HepG2 (cell line): ENCODE measurements around the gene PLA2G2A. TPM values are rescaled to one million over a fixed set of nuclear protein-coding genes. Genes with fewer than 3 reads are reported as not detected.

ENCODE experiments used
- ARID3A ChIP-seq: IDR thresholded peaks from 2 replicates; pipeline ENCODE4 v1.6.1; 2012; ENCODE audit warnings: low read depth, low read length, improper control_type of control experiment
- BORCS8-MEF2B ChIP-seq: sonication (generic); formaldehyde crosslinking; IDR thresholded peaks from 2 replicates; pipeline ENCODE4 v1.8.0; 2022; ENCODE audit warnings: mild to moderate bottlenecking, missing genetic modification reagents
- GPBP1L1 ChIP-seq: sonication (generic); formaldehyde crosslinking; IDR thresholded peaks from 2 replicates; pipeline ENCODE4 v1.5.0; 2020; ENCODE audit warnings: mild to moderate bottlenecking, missing genetic modification reagents
- PCBP2 ChIP-seq: fragments of 200-400 bp; formaldehyde crosslinking; optimal IDR thresholded peaks from 2 replicates; pipeline ENCODE3; 2018; ENCODE audit warnings: low read length, low read depth; ENCODE audit not compliant: poor library complexity, severe bottlenecking
- SOX13 ChIP-seq, 3 experiments: fragments of 450-650 bp in 1 of 3; sonication (generic) in 1 of 3; formaldehyde crosslinking in 1 of 3; IDR thresholded peaks in 2 of 3; conservative IDR thresholded peaks in 1 of 3; 2 replicates each; pipeline versions ENCODE4 v1.5.0 to v1.6.1; 2016 to 2020; ENCODE audit warnings: antibody characterized with exemption in 1 of 3, mild to moderate bottlenecking in 1 of 3, missing compliant biosample characterization in 1 of 3, missing genetic modification reagents in 1 of 3, moderate library complexity in 1 of 3
- SOX5 ChIP-seq: IDR thresholded peaks from 2 replicates; pipeline ENCODE4 v1.6.1; 2016; ENCODE audit warnings: borderline replicate concordance
- SRY ChIP-seq: sonication (generic); formaldehyde crosslinking; IDR thresholded peaks from 2 replicates; pipeline ENCODE4 v1.8.0; 2022; ENCODE audit warnings: mild to moderate bottlenecking, missing genetic modification reagents
- TARDBP ChIP-seq: sonication (generic); formaldehyde crosslinking; IDR thresholded peaks from 2 replicates; pipeline ENCODE4 v1.8.0; 2022; ENCODE audit warnings: mild to moderate bottlenecking, missing genetic modification reagents
- TCF7 ChIP-seq: sonication (generic); IDR thresholded peaks from 2 replicates; pipeline ENCODE4 v1.6.1; 2016; ENCODE audit warnings: antibody characterized with exemption, low read depth
- ZNF280B ChIP-seq: sonication (generic); formaldehyde crosslinking; IDR thresholded peaks from 2 replicates; pipeline ENCODE4 v1.5.0; 2020; ENCODE audit warnings: missing genetic modification reagents, mild to moderate bottlenecking, borderline replicate concordance
- ZNF317 ChIP-seq: sonication (generic); formaldehyde crosslinking; IDR thresholded peaks from 2 replicates; pipeline ENCODE4 v1.5.0; 2020; ENCODE audit warnings: mild to moderate bottlenecking, missing genetic modification reagents
- ZXDC ChIP-seq: sonication (generic); formaldehyde crosslinking; IDR thresholded peaks from 2 replicates; pipeline ENCODE4 v1.5.0; 2020; ENCODE audit warnings: mild to moderate bottlenecking, missing genetic modification reagents
- polyA plus RNA-seq, 8 experiments: library from polyadenylated mRNA; depleted of rRNA in 3 of 8; stranded (reverse) in 7 of 8; unstranded in 1 of 8; fragments of >200 nt; fragmentation: Illumina TruSeq in 4 of 8; extraction: Trizol in 4 of 8; gene quantifications; 2 replicates each; pipeline versions ENCODE4 v1.2.1 to v1.2.3, GENCODE V29; 2011 to 2016; ENCODE audit warnings: low read depth in 4 of 8, missing spikeins in 1 of 8, mixed read lengths in 1 of 8; ENCODE audit not compliant: insufficient read depth in 1 of 8
- total RNA-seq, 5 experiments: library from RNA; depleted of rRNA; stranded (reverse); fragments of >200 nt; fragmentation: Illumina TruSeq; extraction: Trizol; gene quantifications; 2 replicates each; pipeline ENCODE4 v1.2.3, GENCODE V29; 2016; ENCODE audit warnings: low read depth in 1 of 5

PLA2G2A gene
- total and polyA plus RNA-seq, 2 of the 13 experiments (the other 11 are each of a cell fraction or from before 2014, with no cell fraction given) = 0.35 to 30.3 TPM

- TF ChIP-seq SRY (CRISPR knock-in tag) (no peak), SOX13 (IDR thresholded peaks at IDR 0.05) (peak; percentile 49), SOX13 (CRISPR knock-in tag; conservative IDR thresholded peaks at IDR 0.05 in 1 of 2, IDR thresholded peaks at IDR 0.05 in 1 of 2) (peak in 1 of 2 experiments; percentile 74; a peak in 2 of 4 replicates), TARDBP (0 out of 2 replicates have a peak, but pooled peaks have one; percentile 3), ZNF317 (CRISPR knock-in tag) (no peak), ZNF280B (CRISPR knock-in tag) (no peak), GPBP1L1 (CRISPR knock-in tag) (no peak), PCBP2 (no peak), SOX5 (CRISPR knock-in tag) (peak; percentile 78), BORCS8-MEF2B (no peak), ZXDC (CRISPR knock-in tag) (no peak), ARID3A (peak; percentile 77), TCF7 (peak; percentile 91)
These were observed 52.9 kb downstream of the PLA2G2A start (continued) for GRCh38 chr1:19926296-19927129.
